H9 (cell line): ENCODE results near the gene TBC1D7. TPM values are rescaled to one million over a fixed set of nuclear protein-coding genes. Genes with fewer than 3 reads are reported as not detected.

Source experiments
- DNase-seq: peaks from one replicate; pipeline ENCODE4 v3.0.0-alpha.2; 2017
- H2AFZ ChIP-seq: one replicate; pipeline ENCODE4 v1.6.1; 2013; ENCODE audit warnings: mild to moderate bottlenecking, low read length, control low read depth, moderate library complexity
- H2AK5ac ChIP-seq: 2 replicates; pipeline ENCODE4 v1.6.1; 2013; ENCODE audit warnings: low read length, control low read depth, mixed read lengths; ENCODE audit not compliant: insufficient read length
- H2BK120ac ChIP-seq: one replicate; pipeline ENCODE4 v1.6.1; 2013; ENCODE audit warnings: low read depth, mild to moderate bottlenecking, low read length, control low read depth, inconsistent platforms; ENCODE audit not compliant: poor library complexity, severe bottlenecking
- H2BK12ac ChIP-seq: 2 replicates; pipeline ENCODE4 v1.6.1; 2013; ENCODE audit warnings: low read length, control low read depth, mixed read lengths, low read depth; ENCODE audit not compliant: insufficient read length
- H2BK15ac ChIP-seq: 2 replicates; pipeline ENCODE4 v1.6.1; 2013; ENCODE audit warnings: low read depth, low read length, control low read depth
- H2BK20ac ChIP-seq: one replicate; pipeline ENCODE4 v1.6.1; 2013; ENCODE audit warnings: low read depth, mild to moderate bottlenecking, low read length, control low read depth, inconsistent platforms; ENCODE audit not compliant: poor library complexity, severe bottlenecking
- H2BK5ac ChIP-seq: 2 replicates; pipeline ENCODE4 v1.6.1; 2013; ENCODE audit warnings: low read length, control low read depth, mixed read lengths; ENCODE audit not compliant: insufficient read length
- H3K14ac ChIP-seq: 2 replicates; pipeline ENCODE4 v1.6.1; 2013; ENCODE audit warnings: low read length, control low read depth; ENCODE audit not compliant: insufficient read depth
- H3K18ac ChIP-seq: 2 replicates; pipeline ENCODE4 v1.6.1; 2013; ENCODE audit warnings: low read depth, mild to moderate bottlenecking, mixed read lengths, low read length, control low read depth; ENCODE audit not compliant: insufficient read length
- H3K23ac ChIP-seq: 2 replicates; pipeline ENCODE4 v1.6.1; 2013; ENCODE audit warnings: low read length, control low read depth, mixed read lengths, low read depth; ENCODE audit not compliant: insufficient read length
- H3K23me2 ChIP-seq: 2 replicates; pipeline ENCODE4 v1.6.1; 2013; ENCODE audit warnings: low read depth, mild to moderate bottlenecking, mixed read lengths, low read length, control low read depth; ENCODE audit not compliant: insufficient read length, poor library complexity, severe bottlenecking
- H3K27ac ChIP-seq: 2 replicates; pipeline ENCODE4 v1.5.1; 2013; ENCODE audit warnings: low read length, control low read depth, mixed read lengths, low read depth; ENCODE audit not compliant: insufficient read length
- H3K27me3 ChIP-seq: 2 replicates; pipeline ENCODE4 v1.6.1; 2013; ENCODE audit warnings: low read length, control low read depth, inconsistent platforms; ENCODE audit not compliant: insufficient read depth
- H3K4ac ChIP-seq: 2 replicates; pipeline ENCODE4 v1.6.1; 2013; ENCODE audit warnings: low read depth, mild to moderate bottlenecking, control low read depth, inconsistent platforms, low read length, moderate library complexity
- H3K4me1 ChIP-seq: 2 replicates; pipeline ENCODE4 v1.6.1; 2013; ENCODE audit warnings: low read length, control low read depth, inconsistent platforms; ENCODE audit not compliant: insufficient read depth
- H3K4me2 ChIP-seq: 2 replicates; pipeline ENCODE4 v1.6.1; 2013; ENCODE audit warnings: low read length, control low read depth, mixed read lengths; ENCODE audit not compliant: insufficient read length, insufficient read depth
- H3K56ac ChIP-seq: 2 replicates; pipeline ENCODE4 v1.6.1; 2013; ENCODE audit warnings: low read depth, mild to moderate bottlenecking, mixed read lengths, low read length, control low read depth; ENCODE audit not compliant: insufficient read length
- H3K79me1 ChIP-seq: 2 replicates; pipeline ENCODE4 v1.6.1; 2013; ENCODE audit warnings: low read depth, mild to moderate bottlenecking, moderate library complexity, low read length, control low read depth, inconsistent platforms; ENCODE audit not compliant: insufficient read depth, poor library complexity, severe bottlenecking
- H3K79me2 ChIP-seq: 2 replicates; pipeline ENCODE4 v1.6.1; 2013; ENCODE audit warnings: low read length, control low read depth, inconsistent platforms; ENCODE audit not compliant: insufficient read depth
- H3K9ac ChIP-seq: 2 replicates; pipeline ENCODE4 v1.6.1; 2013; ENCODE audit warnings: low read length, control low read depth, mixed read lengths; ENCODE audit not compliant: insufficient read length; ENCODE audit errors: extremely low read depth
- H3K9me3 ChIP-seq: one replicate; pipeline ENCODE4 v1.6.1; 2013; ENCODE audit warnings: low read depth, low read length, inconsistent platforms; ENCODE audit not compliant: control insufficient read depth
- H3T11ph ChIP-seq: one replicate; pipeline ENCODE4 v1.6.1; 2013; ENCODE audit warnings: mild to moderate bottlenecking, low read length, control low read depth, inconsistent platforms
- H4K20me1 ChIP-seq: one replicate; pipeline ENCODE4 v1.6.1; 2013; ENCODE audit not compliant: control insufficient read depth, insufficient read length, insufficient read depth
- H4K5ac ChIP-seq: 2 replicates; pipeline ENCODE4 v1.6.1; 2013; ENCODE audit warnings: low read depth, mild to moderate bottlenecking, mixed read lengths, low read length, control low read depth; ENCODE audit not compliant: insufficient read length
- H4K8ac ChIP-seq: replicated peaks from 2 replicates; pipeline ENCODE4 v1.6.1; 2013; ENCODE audit warnings: low read length, control low read depth, mixed read lengths, low read depth; ENCODE audit not compliant: insufficient read length
- H4K91ac ChIP-seq: 2 replicates; pipeline ENCODE4 v1.6.1; 2013; ENCODE audit warnings: low read depth, mild to moderate bottlenecking, moderate library complexity, mixed read lengths, low read length, control low read depth; ENCODE audit not compliant: insufficient read length
- H3K27ac Mint-ChIP-seq, 3 experiments: 2 replicates in 2 of 3; 3 replicates in 1 of 3; pipeline ENCODE4 v1.8.0; 2020 to 2021; ENCODE audit warnings: mixed read lengths in 3 of 3, mild to moderate bottlenecking in 1 of 3, moderate library complexity in 1 of 3
- H3K27me3 Mint-ChIP-seq: 2 replicates; pipeline ENCODE4 v1.8.0; 2021; ENCODE audit warnings: low read depth, mild to moderate bottlenecking, moderate library complexity, mixed read lengths
- H3K36me3 Mint-ChIP-seq, 3 experiments: 2 replicates in 2 of 3; 3 replicates in 1 of 3; pipeline ENCODE4 v1.8.0; 2020 to 2021; ENCODE audit warnings: low read depth in 3 of 3, mixed read lengths in 3 of 3; ENCODE audit not compliant: insufficient read depth in 1 of 3
- H3K4me1 Mint-ChIP-seq, 2 experiments: 2 replicates each; pipeline ENCODE4 v1.8.0; 2020; ENCODE audit warnings: mixed read lengths in 2 of 2
- H3K4me3 Mint-ChIP-seq, 2 experiments: 2 replicates in 1 of 2; 3 replicates in 1 of 2; pipeline ENCODE4 v1.8.0; 2020 to 2021; ENCODE audit warnings: mild to moderate bottlenecking in 2 of 2, mixed read lengths in 2 of 2, moderate library complexity in 1 of 2
- H3K9me3 Mint-ChIP-seq, 2 experiments: 2 replicates in 1 of 2; 3 replicates in 1 of 2; pipeline ENCODE4 v1.8.0; 2020; ENCODE audit warnings: mild to moderate bottlenecking in 2 of 2, mixed read lengths in 2 of 2, moderate library complexity in 1 of 2
- WGBS: extraction: QIAGEN DNeasy Blood & Tissue Kit; methylation state at CpG from one replicate; pipeline ENCODE4 v1.1.7; 2013; ENCODE audit warnings: missing lambda C conversion rate, low lambda C conversion rate, mixed read lengths; ENCODE audit not compliant: insufficient read length; ENCODE audit errors: extremely low coverage; 5-methylcytosine and 5-hydroxymethylcytosine counted together
- total RNA-seq: library from RNA; stranded (reverse); gene quantifications from 2 replicates; pipeline ENCODE4 v1.2.1, GENCODE V29; 2021
- TF ChIP-seq, protein P1 (sequence below): fragments of 200-600 bp; sonication (generic); conservative IDR thresholded peaks from 3 replicates; pipeline ENCODE4 v1.8.0; 2021; ENCODE audit warnings: antibody characterized with exemption, mild to moderate bottlenecking

TBC1D7 gene
- total RNA-seq, 1 experiment from 2014 or later: 33.9 TPM

DNA sequence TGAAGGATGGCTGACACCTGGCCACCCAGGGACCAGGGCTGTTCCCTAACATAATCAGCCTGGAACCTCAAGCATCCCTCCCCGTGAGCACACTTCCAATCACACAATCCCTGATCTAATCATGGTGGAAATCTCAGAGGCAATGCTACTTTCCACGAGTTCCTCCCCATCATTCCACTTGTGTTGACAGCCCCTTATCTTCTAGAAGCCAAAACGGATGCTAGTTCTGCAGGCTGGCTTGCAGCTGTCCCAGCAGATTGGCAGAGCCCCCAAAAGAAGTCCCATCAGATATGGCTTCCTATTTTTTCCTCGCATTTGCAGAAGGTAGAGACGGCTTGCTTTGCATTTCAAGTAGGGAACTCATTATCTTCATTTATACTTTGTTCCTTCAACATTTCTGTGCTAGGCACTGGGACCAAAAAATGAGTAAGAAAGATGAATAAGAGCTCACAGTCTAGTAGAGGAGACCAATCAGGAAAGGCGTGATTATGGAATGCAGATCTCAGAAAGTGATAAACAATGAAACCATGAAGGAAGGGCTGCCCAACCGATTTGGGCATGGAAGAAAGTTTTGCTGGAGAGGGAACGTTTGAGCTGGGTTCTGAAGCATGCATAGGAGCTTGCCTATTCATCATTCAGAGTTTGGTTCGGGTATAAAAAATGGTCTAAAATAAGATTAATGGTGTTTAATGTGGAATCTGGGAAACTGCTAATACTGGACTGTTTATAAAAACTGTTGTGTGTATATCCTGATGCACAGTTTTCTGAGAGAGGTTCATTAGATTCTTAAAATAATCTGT, 44.6 kb upstream of the TBC1D7 start:
- H4K5ac ChIP-seq: no peak overlapping the region

More for the DNA sequence above, 44.6 kb upstream of the TBC1D7 start:
- H3K27ac ChIP-seq: no peak overlapping the region
- 0 out of 2 replicates have a peak, but pooled peaks cover 4% of the 10 kb centered on the region for H3K4me1 ChIP-seq
- H2BK15ac ChIP-seq: no peak overlapping the region
- Mint-ChIP-seq H3K9me3 (no peaks in the 10 kb centered on the region), H3K4me1 (peaks cover 17 to 26% of the 10 kb centered on the region in 2 experiments), H3K27me3 (no peaks in the 10 kb centered on the region; the same call in 1 of the 2 replicates), H3K27ac (no peak overlapping the region), H3K4me3 (no peak overlapping the region), H3K36me3 (no peaks in the 10 kb centered on the region)
- WGBS: no CpG with 5 or more reads among the region's 9 CpGs
- no peaks in the 10 kb centered on the region for H3K23me2 ChIP-seq
- TF ChIP-seq, protein P1, sequence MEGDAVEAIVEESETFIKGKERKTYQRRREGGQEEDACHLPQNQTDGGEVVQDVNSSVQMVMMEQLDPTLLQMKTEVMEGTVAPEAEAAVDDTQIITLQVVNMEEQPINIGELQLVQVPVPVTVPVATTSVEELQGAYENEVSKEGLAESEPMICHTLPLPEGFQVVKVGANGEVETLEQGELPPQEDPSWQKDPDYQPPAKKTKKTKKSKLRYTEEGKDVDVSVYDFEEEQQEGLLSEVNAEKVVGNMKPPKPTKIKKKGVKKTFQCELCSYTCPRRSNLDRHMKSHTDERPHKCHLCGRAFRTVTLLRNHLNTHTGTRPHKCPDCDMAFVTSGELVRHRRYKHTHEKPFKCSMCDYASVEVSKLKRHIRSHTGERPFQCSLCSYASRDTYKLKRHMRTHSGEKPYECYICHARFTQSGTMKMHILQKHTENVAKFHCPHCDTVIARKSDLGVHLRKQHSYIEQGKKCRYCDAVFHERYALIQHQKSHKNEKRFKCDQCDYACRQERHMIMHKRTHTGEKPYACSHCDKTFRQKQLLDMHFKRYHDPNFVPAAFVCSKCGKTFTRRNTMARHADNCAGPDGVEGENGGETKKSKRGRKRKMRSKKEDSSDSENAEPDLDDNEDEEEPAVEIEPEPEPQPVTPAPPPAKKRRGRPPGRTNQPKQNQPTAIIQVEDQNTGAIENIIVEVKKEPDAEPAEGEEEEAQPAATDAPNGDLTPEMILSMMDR: no peak
- H3K18ac ChIP-seq: no peak overlapping the region
- no peak overlapping the region for H2BK12ac ChIP-seq
- H2AFZ ChIP-seq: no peak overlapping the region
- H3K27me3 ChIP-seq: no peaks in the 10 kb centered on the region
- no peaks in the 10 kb centered on the region for H4K20me1 ChIP-seq
- H3K79me2 ChIP-seq: no peaks in the 10 kb centered on the region
- no peaks in the 10 kb centered on the region for H3K79me1 ChIP-seq
- H2BK120ac ChIP-seq: no peak overlapping the region
- no peak overlapping the region for H3K23ac ChIP-seq
- H2BK5ac ChIP-seq: no peak overlapping the region
- H3K9me3 ChIP-seq: no peaks in the 10 kb centered on the region
- no peak overlapping the region for H3K4me2 ChIP-seq
- H4K8ac ChIP-seq: no peak overlapping the region
- no peak overlapping the region for H3K14ac ChIP-seq
- H3K56ac ChIP-seq: no peak overlapping the region
- H2AK5ac ChIP-seq: no peak overlapping the region
- H3K4ac ChIP-seq: no peak overlapping the region
- H3T11ph ChIP-seq: no peak overlapping the region
- no peak overlapping the region for H2BK20ac ChIP-seq
- no peak overlapping the region for H4K91ac ChIP-seq
- DNase-seq: no peak
- no peak overlapping the region for H3K9ac ChIP-seq
